SK-N-SH (cell line): ENCODE measurements around the gene TCAF1. TPM values are rescaled to one million over a fixed set of nuclear protein-coding genes. Genes with fewer than 3 reads are reported as not detected.

ENCODE experiments used
- CTCF ChIA-PET: fragments of 300-600, 350-600 bp; formaldehyde crosslinking; extraction: SDS; loops from one replicate; lab custom pipeline; 2021; lab: Yijun Ruan, JAX
- POLR2A ChIA-PET: fragments of 350-600 bp; sonication (Branson Sonifier 250); formaldehyde crosslinking; extraction: SDS; loops from one replicate; lab custom pipeline; 2020; ENCODE audit warnings: antibody characterized with exemption, inconsistent platforms; lab: Yijun Ruan, JAX
- DNase-seq: peaks from one replicate; pipeline ENCODE4 v3.0.0; 2012
- H2AFZ ChIP-seq: fragments of 200-600 bp; sonication (generic); 2 replicates; pipeline ENCODE4 v1.8.1; 2016; ENCODE audit warnings: antibody characterized with exemption, mild to moderate bottlenecking, low read depth
- H3F3A ChIP-seq: fragments of 200-600 bp; sonication (generic); replicated peaks from 2 replicates; pipeline ENCODE3; 2016; ENCODE audit warnings: antibody characterized with exemption, mild to moderate bottlenecking; ENCODE audit not compliant: insufficient read depth
- H3K27ac ChIP-seq, 2 experiments: fragments of 200-500 bp in 1 of 2; fragments of 200-600 bp in 1 of 2; sonication (Bioruptor generic) in 1 of 2; sonication (generic), shearing (Covaris generic) in 1 of 2; 2 replicates each; pipeline versions ENCODE4 v1.5.1 to v1.6.1; 2014 to 2016; ENCODE audit warnings: low read depth in 2 of 2, inconsistent platforms in 1 of 2, low read length in 1 of 2, mild to moderate bottlenecking in 1 of 2, mixed read lengths in 1 of 2
- H3K27me3 ChIP-seq: fragments of 200-600 bp; sonication (generic), shearing (Covaris generic); 2 replicates; pipeline ENCODE4 v1.6.1; 2016; ENCODE audit warnings: mixed run types; ENCODE audit not compliant: insufficient read depth
- H3K36me3 ChIP-seq, 2 experiments: fragments of 200-500 bp in 1 of 2; fragments of 200-600 bp in 1 of 2; sonication (Bioruptor generic) in 1 of 2; sonication (generic) in 1 of 2; replicated peaks in 1 of 2; 2 replicates each; pipeline versions ENCODE3 to v1.5.1; 2014 to 2016; ENCODE audit warnings: low read length in 1 of 2, mild to moderate bottlenecking in 1 of 2; ENCODE audit not compliant: insufficient read depth in 2 of 2, control insufficient read depth in 1 of 2
- H3K4me1 ChIP-seq, 2 experiments: fragments of 200-500 bp in 1 of 2; fragments of 200-600 bp in 1 of 2; sonication (Bioruptor generic) in 1 of 2; sonication (generic), shearing (Covaris generic) in 1 of 2; 2 replicates each; pipeline versions ENCODE4 v1.5.1 to v1.6.1; 2014 to 2016; ENCODE audit warnings: low read depth in 1 of 2, low read length in 1 of 2, mixed run types in 1 of 2; ENCODE audit not compliant: insufficient read depth in 2 of 2, control insufficient read depth in 1 of 2
- H3K4me2 ChIP-seq: fragments of 200-600 bp; sonication (generic), shearing (Covaris generic); 2 replicates; pipeline ENCODE4 v1.6.1; 2017; ENCODE audit warnings: mixed run types
- H3K4me3 ChIP-seq, 2 experiments: fragments of 200-500 bp in 1 of 2; fragments of 200-600 bp in 1 of 2; sonication (Bioruptor generic) in 1 of 2; sonication (generic), shearing (Covaris generic) in 1 of 2; 2 replicates each; pipeline versions ENCODE4 v1.5.1 to v1.8.1; 2014 to 2016; ENCODE audit warnings: low read depth in 2 of 2, inconsistent platforms in 1 of 2, low read length in 1 of 2, mild to moderate bottlenecking in 1 of 2, mixed read lengths in 1 of 2, moderate library complexity in 1 of 2
- H3K79me2 ChIP-seq: fragments of 200-600 bp; sonication (generic); 2 replicates; pipeline ENCODE4 v1.8.1; 2017; ENCODE audit warnings: mild to moderate bottlenecking; ENCODE audit not compliant: insufficient read depth
- H3K9ac ChIP-seq: fragments of 200-600 bp; sonication (generic); 2 replicates; pipeline ENCODE4 v1.6.1; 2017; ENCODE audit warnings: mixed run types
- H3K9me2 ChIP-seq: fragments of 200-600 bp; sonication (generic); 2 replicates; pipeline ENCODE4 v1.6.1; 2017; ENCODE audit warnings: mixed run types
- H3K9me3 ChIP-seq: fragments of 200-600 bp; sonication (generic); 2 replicates; pipeline ENCODE4 v1.6.1; 2017; ENCODE audit warnings: mixed run types, mild to moderate bottlenecking, moderate library complexity
- H4K20me1 ChIP-seq: fragments of 200-600 bp; sonication (generic); 2 replicates; pipeline ENCODE4 v1.6.1; 2017; ENCODE audit warnings: mild to moderate bottlenecking, mixed run types; ENCODE audit not compliant: insufficient read depth
- CHD2 ChIP-seq: fragments of 150-350 bp; IDR thresholded peaks from 2 replicates; pipeline ENCODE4 v1.6.1; 2018; ENCODE audit warnings: low read length; ENCODE audit not compliant: partially characterized antibody
- ELF1 ChIP-seq: IDR thresholded peaks from 2 replicates; pipeline ENCODE4 v1.4.0; 2012
- EZH2phosphoT487 ChIP-seq: fragments of 200-600 bp; sonication (generic); IDR thresholded peaks from 2 replicates; pipeline ENCODE4 v1.6.1; 2017; ENCODE audit warnings: low read depth, mixed run types, mild to moderate bottlenecking, antibody characterized with exemption, moderate library complexity, borderline replicate concordance
- FOSL2 ChIP-seq: IDR thresholded peaks from 2 replicates; pipeline ENCODE4 v1.4.0; 2012; ENCODE audit warnings: low read depth, mild to moderate bottlenecking, moderate library complexity, borderline replicate concordance
- GABPA ChIP-seq: IDR thresholded peaks from 2 replicates; pipeline ENCODE4 v1.4.0; 2012; ENCODE audit warnings: low read depth, mild to moderate bottlenecking
- JUND ChIP-seq: IDR thresholded peaks from 2 replicates; pipeline ENCODE4 v1.4.0; 2012
- MEF2A ChIP-seq: IDR thresholded peaks from 2 replicates; pipeline ENCODE4 v1.4.0; 2012; ENCODE audit warnings: low read depth, borderline replicate concordance
- MXI1 ChIP-seq: IDR thresholded peaks from 2 replicates; pipeline ENCODE4 v1.6.1; 2012; ENCODE audit warnings: mild to moderate bottlenecking, low read depth, low read length, improper control_type of control experiment
- NFIC ChIP-seq: IDR thresholded peaks from 2 replicates; pipeline ENCODE4 v1.4.0; 2012; ENCODE audit warnings: borderline replicate concordance
- NRF1 ChIP-seq: IDR thresholded peaks from 2 replicates; pipeline ENCODE4 v1.6.1; 2012; ENCODE audit warnings: low read depth, mild to moderate bottlenecking, low read length
- POLR2AphosphoS5 ChIP-seq: IDR thresholded peaks from 2 replicates; pipeline ENCODE4 v1.6.1; 2012; ENCODE audit warnings: low read depth, low read length
- RAD21 ChIP-seq: IDR thresholded peaks from 2 replicates; pipeline ENCODE4 v1.6.1; 2012; ENCODE audit warnings: mild to moderate bottlenecking, low read length
- RCOR1 ChIP-seq: fragments of 150-350 bp; IDR thresholded peaks from 2 replicates; pipeline ENCODE4 v1.6.1; 2017; ENCODE audit warnings: antibody characterized with exemption, low read length
- RFX5 ChIP-seq: IDR thresholded peaks from 2 replicates; pipeline ENCODE4 v1.6.1; 2012; ENCODE audit warnings: mild to moderate bottlenecking, improper control_type of control experiment, low read length
- RXRA ChIP-seq: IDR thresholded peaks from 2 replicates; pipeline ENCODE4 v1.4.0; 2012; ENCODE audit warnings: low read depth, mild to moderate bottlenecking, borderline replicate concordance
- SIN3A ChIP-seq: IDR thresholded peaks from 2 replicates; pipeline ENCODE4 v1.6.1; 2012; ENCODE audit warnings: low read depth, mild to moderate bottlenecking, low read length, moderate library complexity, borderline replicate concordance
- SMC3 ChIP-seq: IDR thresholded peaks from 2 replicates; pipeline ENCODE4 v1.6.1; 2012; ENCODE audit warnings: low read depth, low read length, improper control_type of control experiment
- TAF1 ChIP-seq: IDR thresholded peaks from 2 replicates; pipeline ENCODE4 v1.6.1; 2012; ENCODE audit warnings: low read depth, mild to moderate bottlenecking, low read length, moderate library complexity, borderline replicate concordance
- TCF12 ChIP-seq: IDR thresholded peaks from 2 replicates; pipeline ENCODE4 v1.4.0; 2012
- YY1 ChIP-seq: IDR thresholded peaks from 2 replicates; pipeline ENCODE4 v1.4.0; 2012; ENCODE audit warnings: low read depth, mild to moderate bottlenecking
- WGBS: methylation state at CpG from one replicate; pipeline ENCODE4 v1.1.6; 2017; ENCODE audit warnings: low lambda C conversion rate; 5-methylcytosine and 5-hydroxymethylcytosine counted together
- polyA plus RNA-seq, 3 experiments: library from polyadenylated mRNA; depleted of rRNA; stranded (reverse); fragments of >200 nt; gene quantifications; 2 replicates each; pipeline ENCODE4 v1.2.3, GENCODE V29; 2012
- TF ChIP-seq, protein P1 (sequence below): IDR thresholded peaks from 2 replicates; pipeline ENCODE4 v1.4.0; 2012; ENCODE audit warnings: low read depth
- TF ChIP-seq, protein P2 (sequence below): IDR thresholded peaks from 2 replicates; pipeline ENCODE4 v1.4.0; 2012; ENCODE audit warnings: low read depth, borderline replicate concordance
- TF ChIP-seq, protein P3 (sequence below): fragments of 150-350 bp; IDR thresholded peaks from 2 replicates; pipeline ENCODE4 v1.6.1; 2017; ENCODE audit warnings: antibody characterized with exemption, low read length, low read depth, borderline replicate concordance
- TF ChIP-seq, protein P4 (sequence below): IDR thresholded peaks from 2 replicates; pipeline ENCODE4 v1.6.1; 2012; ENCODE audit warnings: mild to moderate bottlenecking, low read depth, low read length, moderate library complexity
- TF ChIP-seq, protein P5 (sequence below): fragments of 150-350 bp; IDR thresholded peaks from 2 replicates; pipeline ENCODE4 v1.6.1; 2016; ENCODE audit warnings: mild to moderate bottlenecking, low read depth, low read length
- TF ChIP-seq, protein P6 (sequence below): IDR thresholded peaks from 2 replicates; pipeline ENCODE4; 2012

TCAF1 gene
- polyA plus RNA-seq, 1 of the 3 experiments (the other 2 are of a cell fraction) = 59.0 TPM

DNA sequence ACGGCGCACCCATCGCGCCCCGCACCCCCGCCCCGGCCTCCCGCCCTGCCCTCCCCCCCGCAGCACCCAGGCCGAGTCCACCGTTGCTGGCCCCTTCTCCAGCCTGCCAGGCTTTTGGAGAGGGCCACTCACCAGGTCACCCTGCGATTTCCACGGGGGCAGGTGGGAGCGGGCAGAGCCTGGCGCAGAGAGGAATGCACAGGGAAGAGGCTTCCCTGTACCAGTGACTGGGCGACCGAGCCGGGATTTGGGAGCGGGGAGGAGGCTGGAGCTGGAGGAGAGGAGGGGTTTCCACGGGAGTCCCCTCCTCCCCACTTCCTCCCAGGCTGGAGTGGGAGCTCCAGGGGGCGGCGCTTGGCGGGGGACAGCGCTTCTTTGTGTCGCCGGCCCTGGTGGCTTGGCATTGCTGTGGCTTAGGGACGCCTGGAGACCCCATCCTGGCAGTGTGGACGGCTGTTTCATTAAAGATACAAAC lies 19.3 kb downstream of the TCAF1 start:
- peak overlapping the region; percentile 94 for H3K4me2 ChIP-seq
- no peaks in the 10 kb centered on the region for H3K9me3 ChIP-seq
- H3K9ac ChIP-seq = peak overlapping the region; percentile 66
- peaks cover 73% of the 10 kb centered on the region for H3K79me2 ChIP-seq
- no peaks in the 10 kb centered on the region for H3K27me3 ChIP-seq
- CTCF ChIA-PET = interaction anchor here (0.7 to 9.6 kb wide), 4 partner anchors 18 to 195 kb away, joined by 3 to 66 read pairs (median 3); partner anchors contain the start of gene TCAF1
- H4K20me1 ChIP-seq = peaks cover 15% of the 10 kb centered on the region; the same call in 1 of the 2 replicates
- no peaks in the 10 kb centered on the region for H3K9me2 ChIP-seq
- POLR2A ChIA-PET = interaction anchor here (5.6 kb wide), 1 partner anchor 20 kb away, joined by 89 read pairs; the partner anchor contains the start of gene TCAF1
- H2AFZ ChIP-seq = peak overlapping the region; percentile 81; the same call in 1 of the 2 replicates
- peak; percentile 96 for DNase-seq
- H3K27ac ChIP-seq = peak overlapping the region; percentile 43 to 97; a peak in 3 of 4 replicates
- H3K36me3 ChIP-seq = peaks cover 12 to 16% of the 10 kb centered on the region in 2 experiments
- peak overlapping the region; percentile 58 to 71 for H3K4me3 ChIP-seq
- H3F3A ChIP-seq = peaks cover 9% of the 10 kb centered on the region
- WGBS = 13% methylated on average over 24 of the region's 28 CpGs
- peaks cover 16 to 45% of the 10 kb centered on the region in 2 experiments; a peak in 3 of 4 replicates for H3K4me1 ChIP-seq
- no peak; the same call in 1 of the 2 replicates for TF ChIP-seq YY1
- TF ChIP-seq SMC3 = 0 out of 2 replicates have a peak, but pooled peaks have one; percentile 5
- TF ChIP-seq EZH2phosphoT487 = no peak
- TF ChIP-seq, protein P1, sequence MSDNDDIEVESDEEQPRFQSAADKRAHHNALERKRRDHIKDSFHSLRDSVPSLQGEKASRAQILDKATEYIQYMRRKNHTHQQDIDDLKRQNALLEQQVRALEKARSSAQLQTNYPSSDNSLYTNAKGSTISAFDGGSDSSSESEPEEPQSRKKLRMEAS = no peak
- no peak for TF ChIP-seq RAD21
- TF ChIP-seq, protein P2, sequence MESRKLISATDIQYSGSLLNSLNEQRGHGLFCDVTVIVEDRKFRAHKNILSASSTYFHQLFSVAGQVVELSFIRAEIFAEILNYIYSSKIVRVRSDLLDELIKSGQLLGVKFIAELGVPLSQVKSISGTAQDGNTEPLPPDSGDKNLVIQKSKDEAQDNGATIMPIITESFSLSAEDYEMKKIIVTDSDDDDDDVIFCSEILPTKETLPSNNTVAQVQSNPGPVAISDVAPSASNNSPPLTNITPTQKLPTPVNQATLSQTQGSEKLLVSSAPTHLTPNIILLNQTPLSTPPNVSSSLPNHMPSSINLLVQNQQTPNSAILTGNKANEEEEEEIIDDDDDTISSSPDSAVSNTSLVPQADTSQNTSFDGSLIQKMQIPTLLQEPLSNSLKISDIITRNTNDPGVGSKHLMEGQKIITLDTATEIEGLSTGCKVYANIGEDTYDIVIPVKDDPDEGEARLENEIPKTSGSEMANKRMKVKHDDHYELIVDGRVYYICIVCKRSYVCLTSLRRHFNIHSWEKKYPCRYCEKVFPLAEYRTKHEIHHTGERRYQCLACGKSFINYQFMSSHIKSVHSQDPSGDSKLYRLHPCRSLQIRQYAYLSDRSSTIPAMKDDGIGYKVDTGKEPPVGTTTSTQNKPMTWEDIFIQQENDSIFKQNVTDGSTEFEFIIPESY = no peak
- TF ChIP-seq FOSL2 = no peak
- no peak; the same call in 1 of the 2 replicates for TF ChIP-seq SIN3A
- TF ChIP-seq MEF2A = no peak
- TF ChIP-seq, protein P3, sequence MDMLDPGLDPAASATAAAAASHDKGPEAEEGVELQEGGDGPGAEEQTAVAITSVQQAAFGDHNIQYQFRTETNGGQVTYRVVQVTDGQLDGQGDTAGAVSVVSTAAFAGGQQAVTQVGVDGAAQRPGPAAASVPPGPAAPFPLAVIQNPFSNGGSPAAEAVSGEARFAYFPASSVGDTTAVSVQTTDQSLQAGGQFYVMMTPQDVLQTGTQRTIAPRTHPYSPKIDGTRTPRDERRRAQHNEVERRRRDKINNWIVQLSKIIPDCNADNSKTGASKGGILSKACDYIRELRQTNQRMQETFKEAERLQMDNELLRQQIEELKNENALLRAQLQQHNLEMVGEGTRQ = no peak
- no peak for TF ChIP-seq NRF1
- TF ChIP-seq RXRA = no peak
- TF ChIP-seq, protein P4, sequence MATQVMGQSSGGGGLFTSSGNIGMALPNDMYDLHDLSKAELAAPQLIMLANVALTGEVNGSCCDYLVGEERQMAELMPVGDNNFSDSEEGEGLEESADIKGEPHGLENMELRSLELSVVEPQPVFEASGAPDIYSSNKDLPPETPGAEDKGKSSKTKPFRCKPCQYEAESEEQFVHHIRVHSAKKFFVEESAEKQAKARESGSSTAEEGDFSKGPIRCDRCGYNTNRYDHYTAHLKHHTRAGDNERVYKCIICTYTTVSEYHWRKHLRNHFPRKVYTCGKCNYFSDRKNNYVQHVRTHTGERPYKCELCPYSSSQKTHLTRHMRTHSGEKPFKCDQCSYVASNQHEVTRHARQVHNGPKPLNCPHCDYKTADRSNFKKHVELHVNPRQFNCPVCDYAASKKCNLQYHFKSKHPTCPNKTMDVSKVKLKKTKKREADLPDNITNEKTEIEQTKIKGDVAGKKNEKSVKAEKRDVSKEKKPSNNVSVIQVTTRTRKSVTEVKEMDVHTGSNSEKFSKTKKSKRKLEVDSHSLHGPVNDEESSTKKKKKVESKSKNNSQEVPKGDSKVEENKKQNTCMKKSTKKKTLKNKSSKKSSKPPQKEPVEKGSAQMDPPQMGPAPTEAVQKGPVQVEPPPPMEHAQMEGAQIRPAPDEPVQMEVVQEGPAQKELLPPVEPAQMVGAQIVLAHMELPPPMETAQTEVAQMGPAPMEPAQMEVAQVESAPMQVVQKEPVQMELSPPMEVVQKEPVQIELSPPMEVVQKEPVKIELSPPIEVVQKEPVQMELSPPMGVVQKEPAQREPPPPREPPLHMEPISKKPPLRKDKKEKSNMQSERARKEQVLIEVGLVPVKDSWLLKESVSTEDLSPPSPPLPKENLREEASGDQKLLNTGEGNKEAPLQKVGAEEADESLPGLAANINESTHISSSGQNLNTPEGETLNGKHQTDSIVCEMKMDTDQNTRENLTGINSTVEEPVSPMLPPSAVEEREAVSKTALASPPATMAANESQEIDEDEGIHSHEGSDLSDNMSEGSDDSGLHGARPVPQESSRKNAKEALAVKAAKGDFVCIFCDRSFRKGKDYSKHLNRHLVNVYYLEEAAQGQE = peak; percentile 42; the same call in 1 of the 2 replicates
- TF ChIP-seq RFX5 = no peak
- no peak; the same call in 1 of the 2 replicates for TF ChIP-seq RCOR1
- TF ChIP-seq ELF1 = no peak
- no peak for TF ChIP-seq MXI1
- TF ChIP-seq, protein P5, sequence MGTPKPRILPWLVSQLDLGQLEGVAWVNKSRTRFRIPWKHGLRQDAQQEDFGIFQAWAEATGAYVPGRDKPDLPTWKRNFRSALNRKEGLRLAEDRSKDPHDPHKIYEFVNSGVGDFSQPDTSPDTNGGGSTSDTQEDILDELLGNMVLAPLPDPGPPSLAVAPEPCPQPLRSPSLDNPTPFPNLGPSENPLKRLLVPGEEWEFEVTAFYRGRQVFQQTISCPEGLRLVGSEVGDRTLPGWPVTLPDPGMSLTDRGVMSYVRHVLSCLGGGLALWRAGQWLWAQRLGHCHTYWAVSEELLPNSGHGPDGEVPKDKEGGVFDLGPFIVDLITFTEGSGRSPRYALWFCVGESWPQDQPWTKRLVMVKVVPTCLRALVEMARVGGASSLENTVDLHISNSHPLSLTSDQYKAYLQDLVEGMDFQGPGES = no peak
- TF ChIP-seq JUND = no peak
- no peak for TF ChIP-seq NFIC
- no peak for TF ChIP-seq GABPA
- no peak; the same call in 1 of the 2 replicates for TF ChIP-seq TAF1
- TF ChIP-seq CHD2 = no peak
- TF ChIP-seq, protein P6, sequence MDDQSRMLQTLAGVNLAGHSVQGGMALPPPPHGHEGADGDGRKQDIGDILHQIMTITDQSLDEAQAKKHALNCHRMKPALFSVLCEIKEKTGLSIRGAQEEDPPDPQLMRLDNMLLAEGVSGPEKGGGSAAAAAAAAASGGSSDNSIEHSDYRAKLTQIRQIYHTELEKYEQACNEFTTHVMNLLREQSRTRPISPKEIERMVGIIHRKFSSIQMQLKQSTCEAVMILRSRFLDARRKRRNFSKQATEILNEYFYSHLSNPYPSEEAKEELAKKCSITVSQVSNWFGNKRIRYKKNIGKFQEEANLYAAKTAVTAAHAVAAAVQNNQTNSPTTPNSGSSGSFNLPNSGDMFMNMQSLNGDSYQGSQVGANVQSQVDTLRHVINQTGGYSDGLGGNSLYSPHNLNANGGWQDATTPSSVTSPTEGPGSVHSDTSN = no peak
- TF ChIP-seq POLR2AphosphoS5 = peak; percentile 94
- no peak for TF ChIP-seq TCF12
